IPS DF 6.9 (cell line): ENCODE results near the gene HKDC1.
"Not testable (repeated sequence)": the region's sequence is repeated elsewhere in the genome, so short reads cannot be mapped to it uniquely, and the experiment has no call there.

Experiments
- DNase-seq: peaks from one replicate; pipeline ENCODE4 v3.0.0-alpha.2; 2013; ENCODE audit warnings: low read depth, low spot score
- H3K27ac ChIP-seq: one replicate; pipeline ENCODE4 v1.5.1; 2013; ENCODE audit warnings: low read length, control low read depth
- H3K27me3 ChIP-seq: 2 replicates; pipeline ENCODE4 v1.6.1; 2013; ENCODE audit warnings: mild to moderate bottlenecking, low read length; ENCODE audit not compliant: control insufficient read depth, insufficient read depth
- H3K36me3 ChIP-seq: 2 replicates; pipeline ENCODE4 v1.6.1; 2013; ENCODE audit warnings: low read length; ENCODE audit not compliant: control insufficient read depth, insufficient read depth
- H3K4me1 ChIP-seq: 2 replicates; pipeline ENCODE4 v1.6.1; 2013; ENCODE audit warnings: low read length; ENCODE audit not compliant: control insufficient read depth, insufficient read depth
- H3K4me3 ChIP-seq: 2 replicates; pipeline ENCODE4 v1.5.1; 2013; ENCODE audit warnings: mild to moderate bottlenecking, low read length
- H3K9me3 ChIP-seq: 2 replicates; pipeline ENCODE4 v1.6.1; 2013; ENCODE audit warnings: low read length, inconsistent platforms; ENCODE audit not compliant: control insufficient read depth, insufficient read depth
- WGBS: extraction: QIAGEN DNeasy Blood & Tissue Kit; methylation state at CpG from one replicate; pipeline ENCODE4 v1.1.7; 2013; ENCODE audit warnings: mixed read lengths, missing lambda C conversion rate; ENCODE audit not compliant: insufficient read length, insufficient coverage; 5-methylcytosine and 5-hydroxymethylcytosine counted together

Gene HKDC1

GRCh38 chr10:69306421-69306820, 86.3 kb downstream of the HKDC1 start:
- no CpG with 5 or more reads among the region's 2 CpGs for WGBS
- no peaks in the 10 kb centered on the region for H3K9me3 ChIP-seq
- no peaks in the 10 kb centered on the region for H3K27me3 ChIP-seq
- H3K4me3 ChIP-seq: no peak overlapping the region
- no peaks in the 10 kb centered on the region for H3K4me1 ChIP-seq
- no peak for DNase-seq
- no peaks in the 10 kb centered on the region for H3K36me3 ChIP-seq
- no peak overlapping the region for H3K27ac ChIP-seq

DNA sequence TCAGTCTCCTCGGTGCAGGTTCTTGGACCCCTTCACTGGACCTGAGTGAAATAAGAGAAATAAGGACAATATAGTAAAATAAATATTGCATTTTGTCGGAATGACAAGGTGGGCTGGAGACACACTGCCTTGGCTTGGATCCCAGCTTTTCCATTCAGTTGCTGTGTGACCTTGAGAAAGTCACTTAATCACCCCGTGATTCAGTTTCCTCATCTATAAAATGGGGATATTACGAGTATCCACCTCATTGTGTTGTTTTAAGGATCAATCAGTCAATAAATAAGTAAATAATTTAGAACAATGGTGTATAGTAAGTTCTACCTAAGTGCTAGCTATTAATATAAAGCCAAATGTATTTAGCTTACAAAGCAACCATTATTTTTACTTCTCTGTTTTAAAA, 87.3 kb downstream of the HKDC1 start:
- DNase-seq: no peak
- H3K36me3 ChIP-seq: no peaks in the 10 kb centered on the region
- H3K27me3 ChIP-seq: no peaks in the 10 kb centered on the region
- H3K4me1 ChIP-seq: no peaks in the 10 kb centered on the region
- no peaks in the 10 kb centered on the region for H3K9me3 ChIP-seq
- H3K27ac ChIP-seq: no peak overlapping the region
- WGBS: no CpG with 5 or more reads among the region's 4 CpGs
- no peak overlapping the region for H3K4me3 ChIP-seq

DNA sequence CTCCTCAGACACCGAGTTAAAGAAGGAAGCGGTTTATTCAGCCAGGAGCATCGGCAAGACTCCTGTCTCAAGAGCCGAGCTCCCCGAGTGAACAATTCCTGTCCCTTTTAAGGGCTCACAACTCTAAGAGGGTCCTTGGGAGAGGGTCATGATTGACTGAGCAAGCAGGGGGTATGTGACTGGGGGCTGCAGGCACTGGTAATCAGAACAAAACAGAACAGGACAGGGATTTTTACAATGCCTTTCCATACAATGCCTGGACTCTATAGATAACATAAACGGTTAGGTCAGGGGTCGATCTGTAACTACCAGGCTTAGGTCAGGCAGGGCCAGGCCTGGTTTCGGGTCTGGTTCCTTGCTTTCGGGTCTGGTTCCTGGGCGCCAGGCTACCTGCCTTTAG, 88.2 kb downstream of the HKDC1 start:
- not testable (repeated sequence) for H3K36me3 ChIP-seq, H3K27ac ChIP-seq, H3K4me3 ChIP-seq, H3K9me3 ChIP-seq, H3K27me3 ChIP-seq, DNase-seq, H3K4me1 ChIP-seq
- no CpG with 5 or more reads among the region's 10 CpGs for WGBS

GRCh38 chr10:69311309-69311708, 91.2 kb downstream of the HKDC1 start:
- no peak overlapping the region for H3K4me3 ChIP-seq
- H3K27me3 ChIP-seq: no peaks in the 10 kb centered on the region
- no peaks in the 10 kb centered on the region for H3K9me3 ChIP-seq
- 100% methylated on average over 1 of the region's 4 CpGs for WGBS
- H3K36me3 ChIP-seq: no peaks in the 10 kb centered on the region
- DNase-seq: no peak
- H3K27ac ChIP-seq: no peak overlapping the region
- H3K4me1 ChIP-seq: 0 out of 2 replicates have a peak, but pooled peaks cover 1% of the 10 kb centered on the region

- H3K9me3 ChIP-seq: no peaks in the 10 kb centered on the region
- 0 out of 2 replicates have a peak, but pooled peaks cover 1% of the 10 kb centered on the region for H3K4me1 ChIP-seq
- no peaks in the 10 kb centered on the region for H3K27me3 ChIP-seq
- H3K36me3 ChIP-seq: no peaks in the 10 kb centered on the region
- H3K27ac ChIP-seq: no peak overlapping the region
- no CpG with 5 or more reads among the region's 4 CpGs for WGBS
- no peak for DNase-seq
- H3K4me3 ChIP-seq: no peak overlapping the region
These were observed 92.4 kb downstream of the HKDC1 start for GRCh38 chr10:69312528-69312927.

DNA sequence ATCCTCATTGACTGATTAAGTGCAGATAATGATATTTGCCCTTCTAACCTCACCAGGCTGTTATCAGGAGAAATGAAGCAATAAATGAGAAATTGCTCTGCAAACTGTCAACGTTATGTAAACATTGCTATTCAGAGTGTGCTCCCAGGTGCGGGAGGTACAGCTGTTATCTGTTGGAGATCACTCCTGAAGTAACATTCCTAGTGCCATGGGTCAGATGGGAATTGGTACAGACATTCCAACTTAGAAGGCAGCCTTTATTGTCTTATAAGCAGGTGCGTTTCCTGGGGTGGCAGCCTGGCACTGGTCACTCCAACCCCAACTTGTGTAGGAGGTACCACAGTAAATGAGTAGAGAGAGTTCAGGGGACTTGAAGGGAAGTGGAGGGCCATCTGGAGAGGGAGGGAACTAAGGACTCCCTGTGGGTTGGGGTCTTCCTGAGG, 95.0 kb downstream of the HKDC1 start:
- H3K4me1 ChIP-seq: peaks cover 6% of the 10 kb centered on the region
- DNase-seq: no peak
- no CpG with 5 or more reads among the region's 3 CpGs for WGBS

DNA sequence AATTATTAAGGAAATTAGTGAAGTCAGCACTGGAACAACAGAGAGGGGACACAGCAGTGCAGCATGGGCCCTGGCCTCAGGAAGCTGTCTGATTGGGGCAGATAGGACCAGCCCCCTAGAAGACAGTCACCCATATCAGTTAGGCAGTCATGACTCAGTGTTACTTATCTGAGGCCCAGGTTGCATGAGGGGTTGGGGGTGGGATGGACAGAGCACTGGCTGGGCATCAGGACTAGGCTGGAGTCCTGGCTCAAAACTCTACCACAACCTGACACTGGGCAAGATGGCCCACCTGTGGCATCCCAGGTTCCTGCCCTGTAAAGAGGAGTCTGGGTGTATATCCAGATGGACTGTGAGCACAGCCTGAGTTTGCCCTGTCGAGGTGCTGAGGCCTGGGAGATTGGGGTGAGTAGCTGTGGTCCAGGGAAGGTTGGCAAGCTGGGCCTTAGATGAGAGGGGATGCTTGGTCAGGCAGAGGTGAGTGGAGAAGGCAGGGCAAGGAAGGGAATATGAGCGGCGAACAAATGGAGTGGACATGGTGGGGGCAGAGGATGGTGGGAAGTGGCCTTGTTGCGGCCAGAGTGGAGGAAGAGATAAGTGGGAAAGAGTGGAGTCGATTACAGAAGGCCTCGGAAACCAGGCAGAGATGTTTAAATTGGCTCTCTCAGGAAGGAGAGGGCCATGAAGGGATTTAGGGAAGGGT, 95.6 kb downstream of the HKDC1 start:
- Histone ChIP-seq H3K9me3 (no peaks in the 10 kb centered on the region), H3K27me3 (no peaks in the 10 kb centered on the region), H3K36me3 (no peaks in the 10 kb centered on the region), H3K4me3 (no peak overlapping the region), H3K27ac (no peak overlapping the region), H3K4me1 (peaks cover 12% of the 10 kb centered on the region)
- WGBS: no CpG with 5 or more reads among the region's 6 CpGs
- no peak for DNase-seq

More for the DNA sequence above, 95.0 kb downstream of the HKDC1 start:
- Histone ChIP-seq H3K27me3 (no peaks in the 10 kb centered on the region), H3K4me3 (no peak overlapping the region), H3K27ac (no peak overlapping the region), H3K9me3 (no peaks in the 10 kb centered on the region), H3K36me3 (no peaks in the 10 kb centered on the region)

DNA sequence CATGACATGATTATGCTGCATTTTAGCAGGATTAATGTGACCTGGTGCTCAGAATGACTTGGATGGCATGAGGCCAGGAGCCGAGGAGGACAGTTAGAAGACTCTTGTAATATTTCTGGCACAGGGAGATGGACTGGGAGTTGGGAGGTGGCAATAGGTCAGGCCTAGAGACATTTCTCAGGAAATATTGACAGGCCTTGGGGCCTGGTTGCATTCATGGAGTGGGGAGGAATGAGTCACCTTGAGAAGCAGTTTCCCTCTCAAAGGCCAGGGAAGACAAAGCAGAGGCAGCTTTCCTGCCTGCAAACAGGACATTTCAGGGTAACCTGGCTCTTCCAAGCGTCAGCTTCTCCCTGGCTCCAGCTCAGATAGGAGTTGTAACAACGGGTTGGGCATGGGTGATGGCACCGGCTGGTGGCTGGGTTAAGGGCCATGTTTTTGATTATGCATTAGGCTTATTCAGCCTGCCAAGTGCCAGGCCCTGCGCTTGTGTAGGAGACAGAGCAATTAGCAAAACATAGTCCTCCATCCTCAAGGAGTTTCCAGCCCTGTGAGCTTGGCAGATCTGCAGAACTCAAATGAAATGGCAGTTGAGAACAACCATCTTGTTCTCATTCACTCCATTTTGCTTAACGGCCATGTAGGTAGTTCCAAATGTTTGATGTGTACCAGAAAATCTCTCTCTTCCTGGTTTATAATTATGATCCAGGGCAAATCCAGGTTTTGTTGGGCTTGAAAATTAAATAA, 96.4 kb downstream of the HKDC1 start:
- no peaks in the 10 kb centered on the region for H3K27me3 ChIP-seq
- DNase-seq: no peak
- no peaks in the 10 kb centered on the region for H3K9me3 ChIP-seq
- H3K27ac ChIP-seq: no peak overlapping the region
- H3K4me3 ChIP-seq: no peak overlapping the region
- no CpG with 5 or more reads among the region's 6 CpGs for WGBS
- H3K36me3 ChIP-seq: no peaks in the 10 kb centered on the region
- peaks cover 12% of the 10 kb centered on the region for H3K4me1 ChIP-seq
